CD4-positive, alpha-beta T cell treated with Interferon alpha-2 for 1 hour (primary cell): ENCODE measurements around the gene MYCBP2.
"Not testable (repeated sequence)": the region's sequence is repeated elsewhere in the genome, so short reads cannot be mapped to it uniquely, and the experiment has no call there.

Experiments
- DNase-seq, 2 donors: peaks; one replicate each; pipeline ENCODE4 v3.0.0-alpha.2; 2020 to 2022

Gene MYCBP2

GRCh38 chr13:77338329-77338728 is 11.4 kb upstream of the MYCBP2 start:
- no peak for DNase-seq

- DNase-seq: no peak
These were observed 10.3 kb upstream of the MYCBP2 start for GRCh38 chr13:77337159-77337558.

- no peak for DNase-seq
These were observed 8.6 kb upstream of the MYCBP2 start for GRCh38 chr13:77335543-77335942.

GRCh38 chr13:77333594-77333993 is 6.7 kb upstream of the MYCBP2 start:
- no peak for DNase-seq

GRCh38 chr13:77331421-77331820 is 4.5 kb upstream of the MYCBP2 start:
- no peak for DNase-seq

GRCh38 chr13:77329911-77330584 is 3.2 kb upstream of the MYCBP2 start:
- DNase-seq: peak in 1 of 2 donors; percentile 17

GRCh38 chr13:77329133-77329910 is 2.4 kb upstream of the MYCBP2 start:
- DNase-seq: peak; percentile 91 to 94

- DNase-seq: no peak
These were observed 1.9 kb upstream of the MYCBP2 start for GRCh38 chr13:77328819-77329132.

- peak in 1 of 2 donors; percentile 60 for DNase-seq
These were observed 1.4 kb downstream of the MYCBP2 start for GRCh38 chr13:77325371-77325980.

- DNase-seq: peak in 1 of 2 donors; percentile 31
These were observed 3.0 kb downstream of the MYCBP2 start for GRCh38 chr13:77323858-77324257.

- no peak for DNase-seq
These were observed 7.4 kb downstream of the MYCBP2 start for GRCh38 chr13:77319536-77319935.

- no peak for DNase-seq
These were observed 8.2 kb downstream of the MYCBP2 start for GRCh38 chr13:77318741-77319140.

GRCh38 chr13:77316430-77316829 is 10.5 kb downstream of the MYCBP2 start:
- no peak for DNase-seq

- DNase-seq: not testable (repeated sequence)
These were observed 11.4 kb downstream of the MYCBP2 start for GRCh38 chr13:77315509-77315908.

GRCh38 chr13:77313923-77314322 is 13.0 kb downstream of the MYCBP2 start:
- DNase-seq: no peak

- no peak for DNase-seq
These were observed 14.6 kb downstream of the MYCBP2 start for GRCh38 chr13:77312311-77312710.

- DNase-seq: no peak
These were observed 16.2 kb downstream of the MYCBP2 start for GRCh38 chr13:77310579-77311279.

- DNase-seq: no peak
These were observed 16.7 kb downstream of the MYCBP2 start for GRCh38 chr13:77310161-77310560.

- no peak for DNase-seq
These were observed 17.6 kb downstream of the MYCBP2 start for GRCh38 chr13:77309254-77309653.

GRCh38 chr13:77306458-77306857 is 20.4 kb downstream of the MYCBP2 start:
- no peak for DNase-seq

GRCh38 chr13:77305266-77305665 is 21.6 kb downstream of the MYCBP2 start:
- DNase-seq: no peak

GRCh38 chr13:77300176-77301037 is 26.5 kb downstream of the MYCBP2 start:
- no peak for DNase-seq

GRCh38 chr13:77299587-77299986 is 27.3 kb downstream of the MYCBP2 start:
- no peak for DNase-seq
